Measurements from ENCODE around the gene RPL5. TPM values are rescaled to one million over a fixed set of nuclear protein-coding genes. Genes with fewer than 3 reads are reported as not detected.

RPL5 gene
- total RNA-seq, 2 donors from 2014 or later: 749 to 786 TPM

DNA sequence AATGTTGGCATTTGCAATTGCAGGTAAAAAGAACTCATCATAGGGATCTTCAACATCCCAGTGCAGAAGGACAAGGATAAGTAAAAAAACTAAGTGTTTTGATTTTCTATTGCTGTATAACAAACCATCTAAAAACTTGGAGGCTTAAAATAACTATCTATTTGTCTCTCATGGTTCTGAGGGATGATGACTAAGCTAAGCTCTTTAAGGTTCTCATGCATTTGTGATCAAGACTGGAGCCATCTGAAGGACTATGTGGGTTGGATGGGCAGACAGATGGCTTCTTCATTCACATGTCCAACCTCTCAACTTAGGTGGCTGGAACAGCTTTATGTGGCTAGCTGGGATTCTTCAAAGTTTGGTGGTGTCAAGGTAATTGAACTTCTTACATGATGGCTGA, 51.5 kb downstream of the RPL5 start:
- Histone ChIP-seq H3K9ac (ENCODE audit: low read depth in 2 of 2, low read length in 2 of 2) (no peak overlapping the region), H3K27me3 (no peaks in the 10 kb centered on the region), H3K27ac (no peak overlapping the region), H3K36me3 (no peaks in the 10 kb centered on the region), H3K4me1 (no peaks in the 10 kb centered on the region), H3K9me3 (no peaks in the 10 kb centered on the region), H3K4me3 (no peak overlapping the region)
- DNase-seq: no peak
- intact Hi-C loops (cut with DNase I): no loop called here
- TF ChIP-seq, protein P1, sequence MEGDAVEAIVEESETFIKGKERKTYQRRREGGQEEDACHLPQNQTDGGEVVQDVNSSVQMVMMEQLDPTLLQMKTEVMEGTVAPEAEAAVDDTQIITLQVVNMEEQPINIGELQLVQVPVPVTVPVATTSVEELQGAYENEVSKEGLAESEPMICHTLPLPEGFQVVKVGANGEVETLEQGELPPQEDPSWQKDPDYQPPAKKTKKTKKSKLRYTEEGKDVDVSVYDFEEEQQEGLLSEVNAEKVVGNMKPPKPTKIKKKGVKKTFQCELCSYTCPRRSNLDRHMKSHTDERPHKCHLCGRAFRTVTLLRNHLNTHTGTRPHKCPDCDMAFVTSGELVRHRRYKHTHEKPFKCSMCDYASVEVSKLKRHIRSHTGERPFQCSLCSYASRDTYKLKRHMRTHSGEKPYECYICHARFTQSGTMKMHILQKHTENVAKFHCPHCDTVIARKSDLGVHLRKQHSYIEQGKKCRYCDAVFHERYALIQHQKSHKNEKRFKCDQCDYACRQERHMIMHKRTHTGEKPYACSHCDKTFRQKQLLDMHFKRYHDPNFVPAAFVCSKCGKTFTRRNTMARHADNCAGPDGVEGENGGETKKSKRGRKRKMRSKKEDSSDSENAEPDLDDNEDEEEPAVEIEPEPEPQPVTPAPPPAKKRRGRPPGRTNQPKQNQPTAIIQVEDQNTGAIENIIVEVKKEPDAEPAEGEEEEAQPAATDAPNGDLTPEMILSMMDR (IDR thresholded peaks at IDR 0.05): no peak

DNA sequence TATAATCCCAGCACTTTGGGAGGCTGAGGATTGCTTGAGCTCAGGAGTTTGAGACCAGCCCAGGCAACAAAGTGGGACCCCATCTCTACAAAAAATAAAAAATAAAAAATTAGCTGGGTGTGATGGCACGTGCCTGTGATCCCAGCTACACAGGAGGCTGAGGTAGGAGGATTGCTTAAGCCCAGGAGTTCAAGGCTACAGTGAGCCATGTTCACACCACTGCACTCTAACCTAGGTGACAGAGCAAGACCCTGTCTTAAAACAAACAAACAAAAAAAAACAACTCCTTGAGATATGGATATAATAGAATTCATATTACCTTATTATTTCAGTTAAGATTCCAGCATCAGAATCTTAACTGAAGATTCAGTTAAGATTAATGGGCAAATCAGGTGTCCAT, 52.4 kb downstream of the RPL5 start:
- H3K9me3 ChIP-seq: no peaks in the 10 kb centered on the region
- no peak overlapping the region for H3K9ac ChIP-seq (ENCODE audit: low read depth in 2 of 2, low read length in 2 of 2)
- H3K36me3 ChIP-seq: no peaks in the 10 kb centered on the region
- intact Hi-C loops (cut with DNase I): no loop called here
- no peaks in the 10 kb centered on the region for H3K4me1 ChIP-seq
- DNase-seq: no peak
- H3K27me3 ChIP-seq: no peaks in the 10 kb centered on the region
- no peak overlapping the region for H3K27ac ChIP-seq
- H3K4me3 ChIP-seq: no peak overlapping the region
- TF ChIP-seq, protein P1 (IDR thresholded peaks at IDR 0.05): no peak

GRCh38 chr1:92886886-92887419, 55.1 kb downstream of the RPL5 start:
- no peaks in the 10 kb centered on the region for H3K4me1 ChIP-seq
- peak; percentile 75 for DNase-seq

DNA sequence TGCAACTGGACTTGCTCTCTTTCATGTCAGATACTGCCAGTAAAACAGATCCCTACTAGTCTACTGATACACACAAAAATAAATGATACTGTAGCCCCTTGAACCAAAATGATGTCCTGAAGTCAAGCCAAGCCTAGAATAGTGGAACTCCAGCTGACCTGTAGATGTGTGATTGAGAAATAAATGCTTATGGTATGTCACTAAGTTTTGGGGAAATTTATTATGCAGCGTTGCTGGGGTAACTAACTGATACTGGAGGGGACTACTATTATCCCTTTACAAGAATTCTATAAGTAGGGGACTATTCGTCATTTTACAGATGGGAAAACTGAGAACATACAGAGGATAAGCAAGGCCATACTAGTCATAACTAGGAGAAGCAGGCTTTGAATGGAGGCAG, 55.6 kb downstream of the RPL5 start:
- no peak for DNase-seq
- H3K4me3 ChIP-seq: no peak overlapping the region
- H3K36me3 ChIP-seq: no peaks in the 10 kb centered on the region
- no peak overlapping the region for H3K9ac ChIP-seq (ENCODE audit: low read depth in 2 of 2, low read length in 2 of 2)
- H3K4me1 ChIP-seq: no peaks in the 10 kb centered on the region
- no peak overlapping the region for H3K27ac ChIP-seq
- TF ChIP-seq, protein P1 (IDR thresholded peaks at IDR 0.05): no peak
- no peaks in the 10 kb centered on the region for H3K27me3 ChIP-seq
- intact Hi-C loops (cut with DNase I): no loop called here
- no peaks in the 10 kb centered on the region for H3K9me3 ChIP-seq

More at GRCh38 chr1:92886886-92887419, 55.1 kb downstream of the RPL5 start:
- H3K9me3 ChIP-seq: no peaks in the 10 kb centered on the region
- no peaks in the 10 kb centered on the region for H3K27me3 ChIP-seq
- H3K36me3 ChIP-seq: no peaks in the 10 kb centered on the region
- H3K27ac ChIP-seq: no peak overlapping the region
- H3K4me3 ChIP-seq: no peak overlapping the region
- no peak overlapping the region for H3K9ac ChIP-seq (ENCODE audit: low read depth in 2 of 2, low read length in 2 of 2)
- intact Hi-C loops (cut with DNase I): no loop called here
- TF ChIP-seq, protein P1 (IDR thresholded peaks at IDR 0.05): no peak

Other genes with a start within 250 kb of the RPL5 start
- gene EVI5, start 46.9 kb upstream of the RPL5 start, total RNA-seq: 10 to 100 TPM; 23.9 to 29.0 TPM
- 10 to 100 TPM; 14.3 to 14.4 TPM for gene DIPK1A, start 129.4 kb downstream of the RPL5 start, total RNA-seq
- 10 to 100 TPM; 26.5 to 33.4 TPM for gene MTF2, start 247.2 kb downstream of the RPL5 start, total RNA-seq

All from colonic mucosa (tissue), 4 donors.